ENCODE data around the gene DHCR7. TPM values are rescaled to one million over a fixed set of nuclear protein-coding genes. Genes with fewer than 3 reads are reported as not detected.

The DHCR7 gene
- total and polyA plus RNA-seq, 12 donors: 31.8 to 904 (median 85.3) TPM

DNA sequence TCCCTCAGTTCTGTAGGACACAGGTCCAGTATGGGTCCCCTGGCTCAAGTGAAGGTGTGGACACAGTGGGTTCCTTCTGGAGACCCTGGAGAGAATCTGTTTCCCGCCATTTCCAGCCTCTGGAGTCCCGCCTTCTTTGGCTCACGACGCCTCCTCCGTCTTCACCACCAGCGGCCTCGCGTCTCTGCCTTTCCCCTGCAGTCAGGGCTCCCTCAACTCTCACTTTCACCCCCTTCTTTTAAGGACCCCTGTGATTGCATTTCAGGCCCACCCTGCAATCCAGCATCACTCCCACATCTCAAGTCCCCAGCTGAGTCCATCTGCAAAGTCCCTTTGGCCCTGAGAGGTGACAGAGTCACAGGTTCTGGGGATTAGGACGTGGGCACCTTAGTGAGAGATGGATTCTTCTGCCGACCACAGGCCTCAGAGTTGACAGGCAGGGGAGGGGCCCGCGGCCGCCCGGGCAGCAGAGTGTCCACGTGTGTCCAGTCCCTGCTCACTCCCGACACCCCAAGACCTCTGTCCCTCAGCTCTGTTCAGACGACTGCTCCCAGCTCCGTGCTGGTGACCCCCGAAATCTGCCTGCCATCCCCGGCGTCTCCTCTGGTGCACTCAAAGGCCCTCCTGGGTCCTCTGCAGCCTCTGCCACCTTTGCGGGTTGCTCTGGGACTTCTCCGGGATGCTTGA lies 42.0 kb upstream of the DHCR7 start:
- 93 to 98% (median 95%) methylated on average over 9 to 23 of the region's 23 CpGs for WGBS, 4 donors
- Histone ChIP-seq H3K9me3 (replicated peaks in 1 of 3) (no peaks in the 10 kb centered on the region), H3K4me3 (no peak overlapping the region), H3K36me3 (replicated peaks in 1 of 2) (peaks cover 0 to 32% of the 10 kb centered on the region in 2 donors), H3K4me1 (replicated peaks in 1 of 2) (no peaks in the 10 kb centered on the region), H3K27me3 (no peaks in the 10 kb centered on the region), H3K27ac (no peak overlapping the region)
- intact Hi-C loops (cut with DNase I): no loop called here
- DNase-seq: peak in 3 of 7 donors; percentile 6 to 39 (median 11)
- no peak for TF ChIP-seq POLR2A (IDR thresholded peaks at IDR 0.05)
- TF ChIP-seq CTCF (IDR thresholded peaks at IDR 0.05): no peak

GRCh38 chr11:71489311-71490043 lies 41.3 kb upstream of the DHCR7 start:
- DNase-seq: peak in 2 of 7 donors; percentile 14 to 28
- no peak overlapping the region for H3K27ac ChIP-seq
- no peak for TF ChIP-seq CTCF (IDR thresholded peaks at IDR 0.05)
- H3K9me3 ChIP-seq (replicated peaks in 1 of 3): no peaks in the 10 kb centered on the region
- no peaks in the 10 kb centered on the region for H3K4me1 ChIP-seq (replicated peaks in 1 of 2)
- no peak overlapping the region for H3K4me3 ChIP-seq
- WGBS, 4 donors: 77 to 93% (median 79%) methylated on average over 9 to 15 of the region's 15 CpGs
- no peaks in the 10 kb centered on the region for H3K27me3 ChIP-seq
- H3K36me3 ChIP-seq (replicated peaks in 1 of 2): peaks cover 0 to 37% of the 10 kb centered on the region in 2 donors
- intact Hi-C loops (cut with DNase I): no loop called here

DNA sequence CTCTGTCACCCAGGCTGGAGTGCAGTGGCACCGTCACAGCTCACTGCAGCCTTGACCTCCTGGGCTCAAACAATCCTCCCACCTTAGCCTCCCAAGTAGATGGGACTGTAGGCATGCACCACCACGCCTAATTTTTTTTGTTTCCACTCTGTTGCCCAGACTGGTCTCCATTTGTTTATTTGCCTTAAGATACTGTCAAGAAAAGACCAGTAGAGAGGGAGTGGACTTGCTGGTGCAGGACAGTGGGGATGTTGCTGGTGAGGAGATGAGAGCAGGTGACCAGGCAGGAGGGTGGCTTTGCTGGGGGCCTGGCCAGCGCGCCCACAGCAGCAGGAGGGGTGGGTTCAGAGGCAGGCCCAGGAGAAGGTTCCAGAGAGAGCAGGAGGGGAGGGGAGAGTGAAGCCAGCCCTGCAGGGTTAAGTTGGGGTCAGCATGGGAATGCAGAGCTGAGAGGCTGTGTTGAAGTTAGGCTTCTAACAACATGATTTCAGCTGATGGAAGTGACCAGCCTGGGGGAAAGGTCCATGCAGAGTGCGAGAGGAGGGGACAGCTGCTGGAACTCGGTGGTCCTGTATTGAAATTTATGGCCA lies 40.6 kb upstream of the DHCR7 start:
- H3K27ac ChIP-seq: no peak overlapping the region
- DNase-seq: peak in 2 of 7 donors; percentile 3 to 6
- no peaks in the 10 kb centered on the region for H3K9me3 ChIP-seq (replicated peaks in 1 of 3)
- WGBS, 4 donors: 74 to 87% (median 84%) methylated on average over 4 to 6 of the region's 6 CpGs
- no peak overlapping the region for H3K4me3 ChIP-seq
- H3K4me1 ChIP-seq (replicated peaks in 1 of 2): no peaks in the 10 kb centered on the region
- H3K27me3 ChIP-seq: no peaks in the 10 kb centered on the region
- no peak for TF ChIP-seq CTCF (IDR thresholded peaks at IDR 0.05)
- no peak for TF ChIP-seq POLR2A (IDR thresholded peaks at IDR 0.05)
- H3K36me3 ChIP-seq (replicated peaks in 1 of 2): peaks cover 0 to 40% of the 10 kb centered on the region in 2 donors
- intact Hi-C loops (cut with DNase I): no loop called here

- Histone ChIP-seq H3K4me1 (replicated peaks in 1 of 2) (no peaks in the 10 kb centered on the region), H3K27me3 (no peaks in the 10 kb centered on the region), H3K36me3 (replicated peaks in 1 of 2) (peaks cover 0 to 48% of the 10 kb centered on the region in 2 donors), H3K27ac (no peak overlapping the region), H3K9me3 (replicated peaks in 1 of 3) (no peaks in the 10 kb centered on the region), H3K4me3 (no peak overlapping the region)
- WGBS, 4 donors: 90 to 100% (median 98%) methylated on average over 1 of the region's 1 CpG
- intact Hi-C loops (cut with DNase I): no loop called here
- peak in 1 of 7 donors; percentile 2 for DNase-seq
- TF ChIP-seq CTCF (IDR thresholded peaks at IDR 0.05) (no peak), POLR2A (IDR thresholded peaks at IDR 0.05) (no peak)
Measured at GRCh38 chr11:71486320-71486719, 38.1 kb upstream of the DHCR7 start.
